GM19372 (cell line): Measurements from ENCODE around the gene TYW3.
"Not testable (repeated sequence)": the region's sequence is repeated elsewhere in the genome, so short reads cannot be mapped to it uniquely, and the experiment has no call there.

Experiments
- ATAC-seq: cut with Tn5 transposase; IDR thresholded peaks from one replicate; pipeline ENCODE4 v1.9.1; 2021; ENCODE audit warnings: mild to moderate bottlenecking, low read depth, moderate library complexity; ENCODE audit not compliant: unreplicated experiment

TYW3 gene

GRCh38 chr1:74729741-74730478 is 3.0 kb upstream of the TYW3 start:
- ATAC-seq: peak; percentile 14

GRCh38 chr1:74731399-74732052 is 1.4 kb upstream of the TYW3 start:
- peak; percentile 28 for ATAC-seq

GRCh38 chr1:74732071-74732946 is 643 bp upstream of the TYW3 start:
- peak; percentile 3 for ATAC-seq

GRCh38 chr1:74733604-74734484 is 892 bp downstream of the TYW3 start:
- ATAC-seq: peak; percentile 43

GRCh38 chr1:74737333-74737732 is 4.4 kb downstream of the TYW3 start:
- ATAC-seq: no peak

GRCh38 chr1:74740307-74740980 is 7.5 kb downstream of the TYW3 start:
- not testable (repeated sequence) for ATAC-seq

GRCh38 chr1:74745247-74745646 is 12.3 kb downstream of the TYW3 start:
- ATAC-seq: not testable (repeated sequence)

GRCh38 chr1:74748960-74749359 is 16.0 kb downstream of the TYW3 start:
- no peak for ATAC-seq

GRCh38 chr1:74753104-74753503 is 20.2 kb downstream of the TYW3 start:
- ATAC-seq: no peak

- ATAC-seq: no peak
Observed at GRCh38 chr1:74755475-74755874, 22.5 kb downstream of the TYW3 start.

- ATAC-seq: not testable (repeated sequence)
Observed at GRCh38 chr1:74756650-74757049, 23.7 kb downstream of the TYW3 start.

- ATAC-seq: no peak
Observed at GRCh38 chr1:74763807-74764206, 30.9 kb downstream of the TYW3 start.

GRCh38 chr1:74766579-74766978 is 33.6 kb downstream of the TYW3 start:
- no peak for ATAC-seq

- no peak for ATAC-seq
Observed at GRCh38 chr1:74767490-74767889, 34.5 kb downstream of the TYW3 start.

GRCh38 chr1:74771913-74772515 is 39.1 kb downstream of the TYW3 start:
- peak; percentile 70 for ATAC-seq

GRCh38 chr1:74772945-74773344 is 40.0 kb downstream of the TYW3 start:
- no peak for ATAC-seq

GRCh38 chr1:74773582-74773981 is 40.6 kb downstream of the TYW3 start:
- no peak for ATAC-seq

GRCh38 chr1:74775735-74776134 is 42.8 kb downstream of the TYW3 start:
- ATAC-seq: no peak

GRCh38 chr1:74777525-74777924 is 44.6 kb downstream of the TYW3 start:
- ATAC-seq: no peak
